Motor neuron (in vitro differentiated cells): ENCODE data around the gene LIN28A. TPM values are rescaled to one million over a fixed set of nuclear protein-coding genes. Genes with fewer than 3 reads are reported as not detected.

Source experiments
- ATAC-seq, 8 experiments: fragments of 200-7000 bp; cut with Tn5 transposase; replicated peaks in 6 of 8; 2 replicates each; pipeline ENCODE4 v1.8.0; 2021; ENCODE audit warnings: mild to moderate bottlenecking in 8 of 8, moderate library complexity in 8 of 8
- H3K27ac ChIP-seq, 2 donors: fragments of 250-450 bp; sonication (Bioruptor Pico); 2 replicates each; pipeline ENCODE4 v1.9.0; 2021; ENCODE audit warnings: antibody characterized with exemption in 2 of 2, mild to moderate bottlenecking in 2 of 2, moderate library complexity in 1 of 2
- H3K4me1 ChIP-seq, 2 donors: fragments of 250-450 bp; sonication (Bioruptor Pico); replicated peaks in 1 of 2; 2 replicates each; pipeline ENCODE4 v1.6.1; 2021; ENCODE audit warnings: antibody characterized with exemption in 2 of 2, mild to moderate bottlenecking in 2 of 2, moderate library complexity in 1 of 2
- H3K4me3 ChIP-seq, 5 donors: fragments of 250-450 bp; sonication (Bioruptor Pico); 2 replicates each; pipeline ENCODE4 v1.9.0; 2021; ENCODE audit warnings: antibody characterized with exemption in 5 of 5, mild to moderate bottlenecking in 5 of 5, moderate library complexity in 4 of 5
- WGBS, 10 experiments: fragments of 450-650 bp; shearing (Covaris generic); methylation state at CpG; one replicate each; pipeline ENCODE4 v1.0.0; 2022; 5-methylcytosine and 5-hydroxymethylcytosine counted together
- in situ Hi-C, 9 experiments: fragments of 400-800 bp; cut with MboI; loops; one replicate each; pipeline ENCODE4 v1.15.0; 2021; ENCODE audit warnings: low sequenced_read_pairs in 9 of 9, low pct_unique_long_range_greater_than_20kb in 2 of 9; ENCODE audit not compliant: unreplicated experiment in 9 of 9
- total RNA-seq, 8 experiments: library from RNA; unstranded; fragments of 300-600 nt; gene quantifications; 2 replicates each; pipeline versions ENCODE4 v1.2.3 to v1.2.4, GENCODE V29; 2022

The LIN28A gene
- total RNA-seq, 8 experiments from 2014 or later = 0.14 to 66.0 (median 2.9) TPM

- no peak for ATAC-seq
- Histone ChIP-seq H3K27ac (no peak overlapping the region), H3K4me1 (peaks cover 11 to 13% of the 10 kb centered on the region in 2 donors), H3K4me3 (no peak overlapping the region)
- 43 to 100% (median 84%) methylated on average over 3 to 8 of the region's 8 CpGs; no CpG with 5 or more reads in 1 of the 10 experiments for WGBS, 10 experiments
- in situ Hi-C loops = no loop called here
These were observed 67.0 kb downstream of the LIN28A start for GRCh38 chr1:26477446-26478152.

- 45 to 100% (median 95%) methylated on average over 1 to 2 of the region's 3 CpGs for WGBS, 10 experiments
- Histone ChIP-seq H3K27ac (no peak overlapping the region), H3K4me3 (no peak overlapping the region), H3K4me1 (peaks cover 11 to 13% of the 10 kb centered on the region in 2 donors)
- in situ Hi-C loops = no loop called here
- ATAC-seq = no peak
These were observed 67.5 kb downstream of the LIN28A start for GRCh38 chr1:26478159-26478558.

DNA sequence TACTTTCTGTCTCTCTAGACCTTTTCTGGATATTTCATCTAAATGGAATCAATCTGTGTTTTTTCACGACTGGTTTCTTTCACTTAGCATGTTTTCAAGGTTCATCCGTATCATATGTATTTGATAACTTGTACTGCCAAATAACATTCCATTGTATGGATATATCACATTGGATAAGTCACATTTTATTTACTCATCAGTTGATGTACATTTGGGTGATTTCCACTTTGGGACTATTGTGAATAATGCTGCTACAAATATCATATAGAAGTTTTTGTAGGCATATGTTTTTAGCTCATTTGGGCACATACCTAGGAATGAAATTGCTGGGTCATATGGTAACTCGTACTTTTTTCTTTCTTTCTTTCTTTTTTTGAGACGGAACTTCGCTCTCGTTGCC, 68.4 kb downstream of the LIN28A start:
- ATAC-seq = no peak
- no peak overlapping the region for H3K4me3 ChIP-seq
- no peak overlapping the region for H3K27ac ChIP-seq
- 74 to 100% (median 97%) methylated on average over 1 to 6 of the region's 6 CpGs for WGBS, 10 experiments
- in situ Hi-C loops = no loop called here
- H3K4me1 ChIP-seq = peaks cover 5 to 7% of the 10 kb centered on the region in 2 donors

Other genes with a start within 250 kb of the LIN28A start
- 1 to 10 TPM in 2 of 8 experiments, under 1 TPM in 3, not detected in 3; 0.54 to 1.3 (median 0.92) TPM for gene C1orf232, start 241.9 kb upstream of the LIN28A start, total RNA-seq
- 100 to 1,000 TPM in 1 of 8 experiments, 10 to 100 TPM in 7; 29.9 to 109 (median 47.4) TPM for gene ZNF593, start 240.9 kb upstream of the LIN28A start, total RNA-seq
- 1 to 10 TPM in 7 of 8 experiments, under 1 TPM in 1; 0.54 to 5.7 (median 3.5) TPM for gene ZNF593OS, start 239.0 kb upstream of the LIN28A start, total RNA-seq
- gene CNKSR1, start 233.3 kb upstream of the LIN28A start, total RNA-seq = 1 to 10 TPM in 5 of 8 experiments, under 1 TPM in 3; 0.24 to 5.2 (median 2.1) TPM
- gene CATSPER4, start 220.2 kb upstream of the LIN28A start, total RNA-seq = under 1 TPM in 2 of 8 experiments, not detected in 6; 0.08 to 0.52 TPM
- 10 to 100 TPM in 7 of 8 experiments, 1 to 10 TPM in 1; 8.6 to 39.1 (median 19.6) TPM for gene CEP85, start 176.6 kb upstream of the LIN28A start, total RNA-seq
- 100 to 1,000 TPM in 1 of 8 experiments, 10 to 100 TPM in 7; 34.1 to 125 (median 45.5) TPM for gene SH3BGRL3, start 130.7 kb upstream of the LIN28A start, total RNA-seq
- 10 to 100 TPM in 6 of 8 experiments, 1 to 10 TPM in 2; 5.0 to 28.2 (median 13.7) TPM for gene UBXN11, start 104.2 kb upstream of the LIN28A start, total RNA-seq
- gene CD52, start 92.9 kb upstream of the LIN28A start, total RNA-seq = under 1 TPM in 3 of 8 experiments, not detected in 5; 0.49 to 0.76 (median 0.71) TPM
- 1 to 10 TPM in 5 of 8 experiments, under 1 TPM in 3; 0.25 to 3.5 (median 2.1) TPM for gene CRYBG2, start 56.7 kb upstream of the LIN28A start, total RNA-seq
- gene ZNF683, start 38.1 kb upstream of the LIN28A start, total RNA-seq = 1 to 10 TPM in 1 of 8 experiments, under 1 TPM in 4, not detected in 3; 0.27 to 1.4 (median 0.63) TPM
- gene DHDDS, start 21.5 kb downstream of the LIN28A start, total RNA-seq = 10 to 100 TPM; 42.7 to 86.2 (median 53.1) TPM
- gene HMGN2, start 61.6 kb downstream of the LIN28A start, total RNA-seq = 1,000 to 10,000 TPM in 1 of 8 experiments, 100 to 1,000 TPM in 7; 105 to 1,573 (median 517) TPM
- 10 to 100 TPM in 2 of 8 experiments, 1 to 10 TPM in 6; 1.5 to 11.7 (median 6.0) TPM for gene RPS6KA1, start 118.9 kb downstream of the LIN28A start, total RNA-seq